ENCODE measurements around the gene SLC25A42.

Gene SLC25A42

DNA sequence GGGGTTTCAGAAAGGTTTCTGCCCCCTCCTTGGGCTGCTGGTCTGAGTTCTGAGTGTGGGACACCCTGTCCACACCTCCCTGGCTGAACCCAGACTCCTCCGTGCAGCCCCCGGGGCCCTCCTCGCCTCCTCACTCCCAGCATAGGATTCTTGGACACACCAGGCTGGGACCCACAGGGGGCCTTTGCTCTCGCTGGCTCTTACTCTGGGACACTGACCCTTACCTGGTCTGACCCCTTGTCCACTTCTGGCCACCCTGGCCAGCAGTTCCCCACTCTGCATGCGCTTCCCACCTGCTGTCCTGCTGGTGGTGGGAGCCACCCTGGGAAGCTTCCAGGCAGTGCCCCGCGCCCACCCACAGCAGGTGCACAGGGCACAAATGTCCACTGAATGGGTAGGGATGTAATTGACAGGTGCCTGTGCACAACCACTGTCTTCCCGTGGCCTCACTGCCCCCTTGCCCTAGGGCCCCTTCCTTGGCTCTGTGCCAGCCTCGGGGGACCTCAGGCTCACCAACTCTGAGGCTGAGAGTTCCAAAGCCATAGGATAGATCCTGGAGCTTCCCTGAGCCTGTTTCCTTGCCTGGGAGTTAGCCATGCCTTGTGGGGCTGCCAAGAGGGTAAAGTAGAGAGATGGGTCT is 7.0 kb upstream of the SLC25A42 start:
- Mint-ChIP-seq H3K4me1 (no peaks in the 10 kb centered on the region), H3K9me3 (no peaks in the 10 kb centered on the region), H3K27me3 (ENCODE audit: low read depth) (no peaks in the 10 kb centered on the region), H3K27ac (no peak overlapping the region), H3K36me3 (ENCODE audit: low read depth) (peaks cover 13% of the 10 kb centered on the region), H3K4me3 (no peak overlapping the region)
- TF ChIP-seq, protein P1, sequence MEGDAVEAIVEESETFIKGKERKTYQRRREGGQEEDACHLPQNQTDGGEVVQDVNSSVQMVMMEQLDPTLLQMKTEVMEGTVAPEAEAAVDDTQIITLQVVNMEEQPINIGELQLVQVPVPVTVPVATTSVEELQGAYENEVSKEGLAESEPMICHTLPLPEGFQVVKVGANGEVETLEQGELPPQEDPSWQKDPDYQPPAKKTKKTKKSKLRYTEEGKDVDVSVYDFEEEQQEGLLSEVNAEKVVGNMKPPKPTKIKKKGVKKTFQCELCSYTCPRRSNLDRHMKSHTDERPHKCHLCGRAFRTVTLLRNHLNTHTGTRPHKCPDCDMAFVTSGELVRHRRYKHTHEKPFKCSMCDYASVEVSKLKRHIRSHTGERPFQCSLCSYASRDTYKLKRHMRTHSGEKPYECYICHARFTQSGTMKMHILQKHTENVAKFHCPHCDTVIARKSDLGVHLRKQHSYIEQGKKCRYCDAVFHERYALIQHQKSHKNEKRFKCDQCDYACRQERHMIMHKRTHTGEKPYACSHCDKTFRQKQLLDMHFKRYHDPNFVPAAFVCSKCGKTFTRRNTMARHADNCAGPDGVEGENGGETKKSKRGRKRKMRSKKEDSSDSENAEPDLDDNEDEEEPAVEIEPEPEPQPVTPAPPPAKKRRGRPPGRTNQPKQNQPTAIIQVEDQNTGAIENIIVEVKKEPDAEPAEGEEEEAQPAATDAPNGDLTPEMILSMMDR (IDR thresholded peaks at IDR 0.05; ENCODE audit: unreplicated experiment in 3 of 3), result no peak

DNA sequence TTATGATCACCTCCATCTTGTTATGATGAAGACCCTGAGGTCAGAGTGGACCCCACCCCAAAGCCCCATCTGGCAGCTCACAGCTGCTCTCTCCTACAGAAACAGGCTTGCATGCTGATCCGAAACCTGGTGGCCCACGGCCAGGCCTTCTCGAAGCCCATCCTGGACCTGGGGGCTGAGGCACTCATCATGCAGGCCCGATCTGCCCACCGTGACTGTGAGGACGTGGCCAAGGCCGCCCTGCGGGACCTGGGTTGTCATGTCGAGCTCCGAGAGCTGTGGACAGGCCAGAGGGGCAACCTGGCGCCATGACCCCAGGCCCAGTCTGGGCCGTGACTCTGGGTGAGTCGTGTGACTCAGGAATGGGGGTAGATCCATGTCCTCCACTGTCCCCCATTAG is 6.5 kb upstream of the SLC25A42 start:
- Mint-ChIP-seq H3K27me3 (ENCODE audit: low read depth) (no peaks in the 10 kb centered on the region), H3K4me3 (no peak overlapping the region), H3K36me3 (ENCODE audit: low read depth) (peaks cover 13% of the 10 kb centered on the region), H3K4me1 (peaks cover 1% of the 10 kb centered on the region), H3K27ac (no peak overlapping the region), H3K9me3 (no peaks in the 10 kb centered on the region)
- TF ChIP-seq, protein P1 (IDR thresholded peaks at IDR 0.05; ENCODE audit: unreplicated experiment in 3 of 3), result no peak

DNA sequence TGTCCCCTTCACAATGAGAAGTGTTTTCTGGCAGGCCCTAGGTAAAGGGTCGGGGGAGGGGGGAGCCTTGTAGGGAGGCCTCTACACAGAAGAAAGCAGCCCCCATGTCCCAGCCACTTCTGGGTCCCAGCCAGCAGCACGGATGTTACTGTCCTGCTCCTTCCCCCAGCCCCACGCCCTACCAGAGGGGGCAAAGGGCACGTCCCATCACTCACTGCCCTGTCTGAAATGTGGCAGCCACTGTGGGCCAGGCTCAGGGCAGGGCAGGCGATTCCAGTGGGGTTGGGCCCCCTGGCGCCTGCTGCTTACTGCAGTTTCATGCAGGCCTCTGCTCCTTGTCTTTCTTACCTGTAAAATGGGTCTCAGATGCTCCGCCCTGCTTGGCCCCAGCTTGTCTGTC is 6.1 kb upstream of the SLC25A42 start:
- Mint-ChIP-seq H3K9me3 (no peaks in the 10 kb centered on the region), H3K27ac (no peak overlapping the region), H3K36me3 (ENCODE audit: low read depth) (peaks cover 12% of the 10 kb centered on the region), H3K27me3 (ENCODE audit: low read depth) (no peaks in the 10 kb centered on the region), H3K4me1 (peaks cover 5% of the 10 kb centered on the region), H3K4me3 (no peak overlapping the region)
- TF ChIP-seq, protein P1 (IDR thresholded peaks at IDR 0.05; ENCODE audit: unreplicated experiment in 3 of 3), result no peak

DNA sequence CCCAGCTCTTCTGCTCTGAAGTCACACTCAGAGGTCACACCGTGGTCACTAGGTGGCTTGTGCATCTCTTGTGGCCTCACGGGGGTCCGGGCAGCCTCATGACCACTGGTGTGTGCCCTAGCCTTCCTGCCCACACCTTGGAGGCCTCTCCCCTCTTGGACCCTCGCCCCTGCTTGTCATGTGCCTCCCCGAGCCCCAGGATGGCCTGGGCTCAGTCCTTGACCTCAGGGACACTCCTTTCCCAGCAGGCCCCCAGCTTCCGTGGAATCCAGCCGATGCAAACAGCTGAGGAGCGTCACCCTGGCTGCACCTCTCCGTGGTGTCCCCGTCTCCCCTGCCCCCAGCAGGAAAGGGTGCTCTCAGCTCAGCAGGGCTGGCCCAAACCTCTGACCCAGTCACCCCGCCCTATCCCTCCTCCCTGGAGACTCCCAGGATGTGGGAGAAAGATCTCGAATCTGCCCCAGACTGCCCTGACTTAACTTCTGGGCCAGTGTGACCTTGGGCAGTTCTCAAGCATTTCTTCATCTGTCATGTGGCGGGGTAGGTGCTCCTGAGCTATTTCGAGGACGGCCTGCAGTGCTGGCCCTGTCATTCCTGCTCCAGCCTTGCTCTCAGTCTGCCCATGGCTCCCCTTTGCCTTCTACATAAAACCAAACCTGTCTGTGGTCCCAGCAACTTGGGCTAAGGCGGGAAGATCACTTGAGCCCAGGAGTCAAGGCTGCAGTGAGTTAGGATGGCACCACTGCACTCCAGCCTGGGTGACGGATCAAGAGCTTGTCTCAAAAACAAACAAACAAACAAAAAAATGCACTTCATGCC is 4.6 kb upstream of the SLC25A42 start:
- H3K27ac Mint-ChIP-seq, result no peak overlapping the region
- H3K27me3 Mint-ChIP-seq (ENCODE audit: low read depth), result no peaks in the 10 kb centered on the region
- no peak overlapping the region for H3K4me3 Mint-ChIP-seq
- no peaks in the 10 kb centered on the region for H3K9me3 Mint-ChIP-seq
- peaks cover 9% of the 10 kb centered on the region for H3K36me3 Mint-ChIP-seq (ENCODE audit: low read depth)
- TF ChIP-seq, protein P1 (IDR thresholded peaks at IDR 0.05; ENCODE audit: unreplicated experiment in 3 of 3), result no peak
- H3K4me1 Mint-ChIP-seq, result peaks cover 10% of the 10 kb centered on the region

DNA sequence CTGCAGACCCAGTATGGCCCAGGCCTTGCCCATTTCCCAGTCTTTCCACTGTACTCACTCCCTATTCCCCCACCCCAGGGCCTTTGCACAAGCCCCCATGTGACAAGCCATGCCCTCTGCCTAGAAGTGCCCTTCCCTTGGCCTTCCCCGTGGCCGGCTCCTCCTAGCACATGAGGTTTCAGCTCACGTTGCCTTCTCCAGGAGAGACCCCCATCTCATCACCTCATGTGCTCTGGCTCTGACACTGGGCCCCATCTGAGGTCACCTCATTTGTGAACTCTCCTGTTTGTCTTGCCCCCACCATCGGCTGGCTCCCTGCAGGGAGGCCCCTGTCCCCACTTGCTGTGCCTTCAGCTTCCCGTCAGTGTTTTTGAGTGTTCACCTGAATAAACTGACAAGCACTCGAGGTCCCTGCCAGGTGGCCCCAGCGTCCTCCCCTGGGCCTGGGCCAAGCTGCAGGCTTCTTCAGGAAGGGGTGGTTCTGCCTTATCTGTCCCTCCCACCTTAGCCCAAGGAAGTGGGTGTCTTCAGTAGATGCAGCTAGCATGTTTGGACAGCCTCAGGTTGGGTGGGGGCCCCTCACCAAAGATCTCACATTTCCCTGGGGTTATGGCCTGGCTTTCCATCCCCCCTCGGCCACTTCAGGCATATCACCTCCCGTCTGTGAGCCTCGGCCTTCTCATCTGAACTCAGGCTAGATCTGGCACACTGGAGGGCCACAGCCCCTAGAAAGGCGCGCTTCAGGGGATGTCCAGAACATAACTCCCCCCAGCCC is 3.8 kb upstream of the SLC25A42 start:
- Mint-ChIP-seq H3K27me3 (ENCODE audit: low read depth) (no peaks in the 10 kb centered on the region), H3K4me1 (peaks cover 16% of the 10 kb centered on the region), H3K4me3 (no peak overlapping the region), H3K36me3 (ENCODE audit: low read depth) (peaks cover 9% of the 10 kb centered on the region), H3K9me3 (no peaks in the 10 kb centered on the region), H3K27ac (no peak overlapping the region)
- TF ChIP-seq, protein P1 (IDR thresholded peaks at IDR 0.05; ENCODE audit: unreplicated experiment in 3 of 3), result no peak

All from nephron (organoid).